Brain microvascular endothelial cell (primary cell): ENCODE data around the gene GRIK4.

Source experiments
- DNase-seq: peaks from one replicate; pipeline ENCODE4 v3.0.0-alpha.2; 2020
- H3K27ac ChIP-seq: fragments of 250-450 bp; sonication (Bioruptor Pico); 2 replicates; pipeline ENCODE4 v1.5.1; 2020; ENCODE audit warnings: mild to moderate bottlenecking, moderate library complexity
- H3K27me3 ChIP-seq: fragments of 250-450 bp; sonication (Bioruptor Pico); replicated peaks from 2 replicates; pipeline ENCODE4 v1.5.1; 2020; ENCODE audit warnings: mild to moderate bottlenecking
- H3K36me3 ChIP-seq: fragments of 250-450 bp; sonication (Bioruptor Pico); replicated peaks from 2 replicates; pipeline ENCODE4 v1.5.1; 2020; ENCODE audit warnings: mild to moderate bottlenecking
- H3K4me3 ChIP-seq: 2 replicates; pipeline ENCODE4 v1.5.1; 2011; ENCODE audit warnings: low read depth, mild to moderate bottlenecking, control low read depth, low read length, moderate library complexity
- in situ Hi-C: cut with HindIII; loops from 2 replicates; pipeline ENCODE4 v1.10.0; 2017; ENCODE audit warnings: low sequenced_read_pairs, low pct_ligation_motif_present
- TF ChIP-seq, protein P1 (sequence below): IDR thresholded peaks from 2 replicates; pipeline ENCODE4 v1.5.1; 2011; ENCODE audit warnings: low read depth, mild to moderate bottlenecking, moderate library complexity, low read length, control low read depth, inconsistent platforms; ENCODE audit errors: missing control alignments

The GRIK4 gene

DNA sequence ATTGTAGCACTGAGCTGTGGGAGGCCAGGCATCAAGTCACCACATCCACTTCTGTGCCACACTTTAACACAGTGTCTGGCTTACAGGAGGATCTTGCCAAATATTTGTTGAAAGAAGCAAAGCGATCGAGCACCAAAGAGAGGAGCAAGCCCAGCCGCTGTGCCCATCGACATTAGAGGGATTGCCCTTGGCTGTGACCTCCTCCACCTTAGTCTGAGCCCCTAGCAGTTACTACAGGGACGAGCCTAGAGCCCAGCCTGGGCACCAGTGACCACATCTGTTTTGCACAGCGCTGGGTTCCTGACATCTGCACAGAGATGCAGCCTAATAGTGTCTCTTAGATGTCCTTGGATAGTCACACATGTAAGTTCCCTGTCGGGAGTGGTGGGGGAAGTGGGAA is 17.7 kb downstream of the GRIK4 start:
- Histone ChIP-seq H3K27ac (no peak overlapping the region), H3K36me3 (no peaks in the 10 kb centered on the region), H3K27me3 (no peaks in the 10 kb centered on the region), H3K4me3 (no peak overlapping the region)
- DNase-seq = no peak
- TF ChIP-seq, protein P1, sequence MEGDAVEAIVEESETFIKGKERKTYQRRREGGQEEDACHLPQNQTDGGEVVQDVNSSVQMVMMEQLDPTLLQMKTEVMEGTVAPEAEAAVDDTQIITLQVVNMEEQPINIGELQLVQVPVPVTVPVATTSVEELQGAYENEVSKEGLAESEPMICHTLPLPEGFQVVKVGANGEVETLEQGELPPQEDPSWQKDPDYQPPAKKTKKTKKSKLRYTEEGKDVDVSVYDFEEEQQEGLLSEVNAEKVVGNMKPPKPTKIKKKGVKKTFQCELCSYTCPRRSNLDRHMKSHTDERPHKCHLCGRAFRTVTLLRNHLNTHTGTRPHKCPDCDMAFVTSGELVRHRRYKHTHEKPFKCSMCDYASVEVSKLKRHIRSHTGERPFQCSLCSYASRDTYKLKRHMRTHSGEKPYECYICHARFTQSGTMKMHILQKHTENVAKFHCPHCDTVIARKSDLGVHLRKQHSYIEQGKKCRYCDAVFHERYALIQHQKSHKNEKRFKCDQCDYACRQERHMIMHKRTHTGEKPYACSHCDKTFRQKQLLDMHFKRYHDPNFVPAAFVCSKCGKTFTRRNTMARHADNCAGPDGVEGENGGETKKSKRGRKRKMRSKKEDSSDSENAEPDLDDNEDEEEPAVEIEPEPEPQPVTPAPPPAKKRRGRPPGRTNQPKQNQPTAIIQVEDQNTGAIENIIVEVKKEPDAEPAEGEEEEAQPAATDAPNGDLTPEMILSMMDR = no peak
- in situ Hi-C loops = no loop called here

DNA sequence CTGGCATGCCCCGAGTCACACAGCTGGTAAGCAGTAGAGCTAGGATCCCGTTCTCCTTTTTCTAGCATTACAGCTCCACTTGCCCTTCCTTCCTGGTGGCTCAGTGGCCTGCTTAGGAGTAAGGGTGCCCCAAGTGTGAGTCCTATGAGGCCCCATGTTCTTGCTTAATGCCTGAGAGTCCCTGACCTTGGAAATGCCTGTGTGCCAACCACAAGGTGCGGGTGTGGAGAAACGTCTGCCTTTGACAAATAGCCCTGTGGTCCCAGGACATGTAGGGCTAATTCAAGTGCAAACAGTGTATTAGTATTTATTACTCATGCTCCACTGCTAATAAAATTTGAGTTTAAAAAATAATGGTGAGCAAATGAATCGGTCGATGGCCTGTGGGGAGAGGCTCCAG is 18.4 kb downstream of the GRIK4 start:
- no peak overlapping the region for H3K27ac ChIP-seq
- no peak for DNase-seq
- no peaks in the 10 kb centered on the region for H3K36me3 ChIP-seq
- H3K27me3 ChIP-seq = no peaks in the 10 kb centered on the region
- in situ Hi-C loops = no loop called here
- TF ChIP-seq, protein P1 = no peak
- no peak overlapping the region for H3K4me3 ChIP-seq

DNA sequence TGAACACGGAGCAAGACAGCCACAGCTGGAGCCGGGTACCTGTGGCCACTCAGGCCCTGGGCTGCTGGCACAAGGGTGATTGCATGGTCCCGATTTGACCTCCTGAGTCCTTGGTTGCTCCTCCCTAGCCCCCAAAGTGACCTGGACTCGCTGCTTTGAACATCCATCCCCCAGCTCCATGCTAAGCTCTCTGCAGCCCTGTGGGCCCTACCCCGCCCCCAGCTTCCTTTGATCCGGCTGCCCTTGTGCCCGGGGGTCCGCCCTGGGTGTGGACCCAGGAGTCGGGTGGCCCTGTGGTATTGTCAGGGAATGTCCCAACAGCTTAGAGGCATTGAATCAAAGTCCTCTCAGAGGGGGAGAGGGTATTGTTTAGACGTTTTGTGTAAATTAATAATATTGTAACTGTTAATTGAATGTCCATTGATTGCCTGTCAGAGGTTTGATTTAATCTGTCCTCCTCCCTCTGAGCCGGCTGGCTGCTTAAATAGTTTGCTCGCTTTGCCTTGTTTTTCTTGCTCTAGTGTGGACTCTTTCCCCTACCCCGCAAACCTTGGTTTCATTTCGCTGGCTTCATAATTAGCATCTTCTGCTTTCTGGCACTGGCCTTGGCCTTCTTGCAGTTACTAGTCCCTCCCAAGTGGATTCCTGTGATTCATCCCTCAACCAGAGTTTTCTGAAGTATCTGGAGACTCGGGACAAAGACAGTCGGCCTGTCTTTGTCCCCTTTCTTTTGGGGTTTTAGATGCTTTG is 20.7 kb downstream of the GRIK4 start:
- TF ChIP-seq, protein P1 = no peak
- no peak overlapping the region for H3K27ac ChIP-seq
- no peaks in the 10 kb centered on the region for H3K36me3 ChIP-seq
- no peak for DNase-seq
- in situ Hi-C loops = no loop called here
- H3K27me3 ChIP-seq = no peaks in the 10 kb centered on the region
- H3K4me3 ChIP-seq = no peak overlapping the region

DNA sequence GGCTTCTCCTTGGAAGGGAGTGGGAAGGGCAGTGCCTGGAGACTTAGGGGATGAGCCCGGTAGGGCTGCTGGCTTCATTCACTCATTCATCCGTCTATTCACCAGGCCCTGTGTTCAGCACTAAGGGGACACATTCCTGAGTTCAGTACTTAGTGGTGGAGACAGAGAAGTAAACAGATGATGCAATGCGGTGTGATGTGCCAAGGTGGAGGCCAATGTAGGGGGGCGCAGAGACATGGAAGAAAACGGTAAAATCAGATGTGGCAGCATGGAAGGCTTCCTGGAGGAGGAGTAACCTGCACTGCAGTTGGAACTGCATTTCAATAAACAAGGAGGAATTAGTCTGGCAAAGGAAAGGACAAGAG is 21.3 kb downstream of the GRIK4 start:
- TF ChIP-seq, protein P1 = no peak
- Histone ChIP-seq H3K36me3 (no peaks in the 10 kb centered on the region), H3K4me3 (no peak overlapping the region), H3K27me3 (no peaks in the 10 kb centered on the region), H3K27ac (no peak overlapping the region)
- no peak for DNase-seq
- in situ Hi-C loops = no loop called here

DNA sequence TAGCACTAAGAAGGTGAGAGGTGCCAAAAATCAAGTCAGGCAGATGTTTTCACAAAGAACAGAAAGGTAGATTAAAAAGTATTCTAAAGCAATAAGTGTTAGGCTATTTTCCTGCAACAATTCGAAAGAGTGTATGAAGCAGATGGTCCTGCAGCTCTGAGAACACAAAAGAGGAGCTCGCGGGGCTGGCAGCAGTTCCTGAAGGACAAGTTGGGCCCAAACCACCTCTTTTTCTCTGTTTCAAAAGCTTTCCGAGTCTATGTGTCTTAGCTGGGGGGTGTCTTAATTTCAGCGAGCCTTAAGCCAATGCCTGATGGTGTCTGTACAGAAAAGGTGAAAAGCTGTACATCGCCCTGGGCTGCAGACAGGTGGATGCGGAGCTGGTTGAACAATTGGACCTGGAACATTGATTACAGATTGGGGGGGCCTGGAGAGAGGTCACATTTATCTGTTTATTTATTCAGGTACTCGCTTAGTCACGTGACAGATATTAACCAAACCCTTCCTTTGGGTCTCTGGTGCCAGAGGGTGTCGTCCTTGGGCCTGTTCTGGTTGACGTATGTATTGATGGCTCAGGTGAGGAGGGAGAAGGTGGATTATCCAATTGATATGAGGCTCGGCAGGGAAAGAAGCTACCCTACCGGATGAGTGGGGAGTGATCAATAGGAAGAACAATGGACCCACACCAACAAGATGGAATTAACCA is 24.7 kb downstream of the GRIK4 start:
- Histone ChIP-seq H3K36me3 (no peaks in the 10 kb centered on the region), H3K27ac (no peak overlapping the region), H3K4me3 (no peak overlapping the region), H3K27me3 (no peaks in the 10 kb centered on the region)
- TF ChIP-seq, protein P1 = no peak
- no peak for DNase-seq
- in situ Hi-C loops = no loop called here
